Measurements from ENCODE around the gene C1orf74. TPM values are rescaled to one million over a fixed set of nuclear protein-coding genes. Genes with fewer than 3 reads are reported as not detected.

Gene C1orf74
- total RNA-seq, 1 experiment from 2014 or later: 4.9 TPM

GRCh38 chr1:209746451-209747165, 37.8 kb downstream of the C1orf74 start:
- TF ChIP-seq, protein P1, sequence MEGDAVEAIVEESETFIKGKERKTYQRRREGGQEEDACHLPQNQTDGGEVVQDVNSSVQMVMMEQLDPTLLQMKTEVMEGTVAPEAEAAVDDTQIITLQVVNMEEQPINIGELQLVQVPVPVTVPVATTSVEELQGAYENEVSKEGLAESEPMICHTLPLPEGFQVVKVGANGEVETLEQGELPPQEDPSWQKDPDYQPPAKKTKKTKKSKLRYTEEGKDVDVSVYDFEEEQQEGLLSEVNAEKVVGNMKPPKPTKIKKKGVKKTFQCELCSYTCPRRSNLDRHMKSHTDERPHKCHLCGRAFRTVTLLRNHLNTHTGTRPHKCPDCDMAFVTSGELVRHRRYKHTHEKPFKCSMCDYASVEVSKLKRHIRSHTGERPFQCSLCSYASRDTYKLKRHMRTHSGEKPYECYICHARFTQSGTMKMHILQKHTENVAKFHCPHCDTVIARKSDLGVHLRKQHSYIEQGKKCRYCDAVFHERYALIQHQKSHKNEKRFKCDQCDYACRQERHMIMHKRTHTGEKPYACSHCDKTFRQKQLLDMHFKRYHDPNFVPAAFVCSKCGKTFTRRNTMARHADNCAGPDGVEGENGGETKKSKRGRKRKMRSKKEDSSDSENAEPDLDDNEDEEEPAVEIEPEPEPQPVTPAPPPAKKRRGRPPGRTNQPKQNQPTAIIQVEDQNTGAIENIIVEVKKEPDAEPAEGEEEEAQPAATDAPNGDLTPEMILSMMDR (IDR thresholded peaks at IDR 0.05; ENCODE audit: unreplicated experiment): no peak
- intact Hi-C loops (cut with micrococcal nuclease; ENCODE audit: unreplicated experiment): loop anchor here (1.0 to 5.0 kb wide), 7 partner anchors 34 to 177 kb away; partner anchors contain the start of genes LAMB3 and UTP25
- no peak overlapping the region for H3K4me3 Mint-ChIP-seq (ENCODE audit: low read depth, unreplicated experiment)
- BruUV-seq (replicated peaks): no TSS peak
- no peak for DNase-seq
- H3K36me3 Mint-ChIP-seq (ENCODE audit: insufficient read depth, unreplicated experiment): no peaks in the 10 kb centered on the region
- H3K9me3 Mint-ChIP-seq (ENCODE audit: low read depth, unreplicated experiment): no peaks in the 10 kb centered on the region
- CTCF ChIA-PET: interaction anchor here (0.9 kb wide), 1 partner anchor 177 kb away, joined by 3 read pairs; no protein-coding TSS in a partner anchor
- peaks cover 27% of the 10 kb centered on the region for H3K4me1 Mint-ChIP-seq (ENCODE audit: low read depth, unreplicated experiment)
- no peak overlapping the region for H3K27ac Mint-ChIP-seq (ENCODE audit: unreplicated experiment)
- H3K27me3 Mint-ChIP-seq (ENCODE audit: unreplicated experiment): no peaks in the 10 kb centered on the region

DNA sequence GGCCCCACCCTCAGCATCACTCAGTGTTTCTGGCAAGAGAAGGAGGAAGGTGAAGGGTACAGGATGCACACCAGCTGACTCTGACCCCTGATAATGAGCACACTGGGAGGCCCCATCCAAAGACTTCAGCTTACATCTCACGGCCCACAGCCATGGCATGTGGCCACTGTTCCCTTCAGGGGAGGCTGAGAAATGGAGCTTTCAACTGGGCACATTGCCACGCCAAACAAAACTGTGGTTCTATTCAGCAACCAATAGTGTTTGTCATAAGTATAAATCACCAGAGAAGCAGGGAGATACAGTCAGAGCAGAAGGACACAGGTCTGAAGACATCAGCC, 41.2 kb downstream of the C1orf74 start:
- DNase-seq: no peak
- H3K27me3 Mint-ChIP-seq (ENCODE audit: unreplicated experiment): no peaks in the 10 kb centered on the region
- H3K36me3 Mint-ChIP-seq (ENCODE audit: insufficient read depth, unreplicated experiment): no peaks in the 10 kb centered on the region
- no peaks in the 10 kb centered on the region for H3K9me3 Mint-ChIP-seq (ENCODE audit: low read depth, unreplicated experiment)
- intact Hi-C loops (cut with micrococcal nuclease; ENCODE audit: unreplicated experiment): no loop called here
- TF ChIP-seq, protein P1 (IDR thresholded peaks at IDR 0.05; ENCODE audit: unreplicated experiment): no peak
- H3K4me3 Mint-ChIP-seq (ENCODE audit: low read depth, unreplicated experiment): no peak overlapping the region
- H3K4me1 Mint-ChIP-seq (ENCODE audit: low read depth, unreplicated experiment): peaks cover 26% of the 10 kb centered on the region
- BruUV-seq (replicated peaks): no TSS peak
- CTCF ChIA-PET: interaction anchor here (0.6 kb wide), 1 partner anchor 1871 kb away, joined by 3 read pairs; no protein-coding TSS in a partner anchor
- H3K27ac Mint-ChIP-seq (ENCODE audit: unreplicated experiment): no peak overlapping the region

DNA sequence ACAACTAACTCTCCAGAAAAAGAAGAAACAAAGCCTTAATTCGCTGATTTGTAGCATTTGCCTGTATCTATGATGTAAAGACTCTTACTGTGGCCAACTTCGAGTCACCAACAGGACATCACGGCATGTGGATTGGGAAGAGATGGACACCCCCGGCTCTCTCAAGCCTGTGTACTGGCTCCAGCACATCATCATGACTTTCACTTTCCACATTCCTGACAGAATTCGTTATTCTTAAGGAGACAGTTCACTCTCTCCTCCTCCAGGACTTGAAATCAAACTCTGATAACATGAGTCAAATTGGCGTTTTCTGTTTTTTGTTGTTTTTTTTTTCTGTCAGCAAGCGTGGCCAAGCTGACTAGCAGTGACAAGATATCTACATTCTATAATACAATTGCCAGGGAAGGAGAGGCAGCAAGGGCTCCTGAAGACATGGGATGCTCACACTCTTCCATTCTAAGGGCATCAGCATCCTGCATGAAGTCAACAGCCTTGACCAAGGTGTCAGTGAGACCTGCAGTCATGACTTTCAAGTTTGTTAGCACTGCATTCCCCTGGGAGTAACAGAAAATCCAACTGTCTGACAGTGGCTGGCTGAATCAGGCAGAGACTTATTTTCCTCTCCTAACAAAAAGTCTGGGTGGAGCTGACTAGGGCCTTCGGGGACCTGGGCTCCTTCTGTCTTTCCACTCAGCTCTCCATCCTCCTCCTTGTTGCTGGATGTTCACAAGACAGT, 41.8 kb downstream of the C1orf74 start:
- DNase-seq: no peak

GRCh38 chr1:209741889-209742288, 42.5 kb downstream of the C1orf74 start:
- intact Hi-C loops (cut with micrococcal nuclease; ENCODE audit: unreplicated experiment): no loop called here
- Mint-ChIP-seq H3K36me3 (ENCODE audit: insufficient read depth, unreplicated experiment) (no peaks in the 10 kb centered on the region), H3K4me3 (ENCODE audit: low read depth, unreplicated experiment) (no peak overlapping the region), H3K27ac (ENCODE audit: unreplicated experiment) (no peak overlapping the region), H3K9me3 (ENCODE audit: low read depth, unreplicated experiment) (peaks cover 2% of the 10 kb centered on the region), H3K4me1 (ENCODE audit: low read depth, unreplicated experiment) (peaks cover 35% of the 10 kb centered on the region), H3K27me3 (ENCODE audit: unreplicated experiment) (no peaks in the 10 kb centered on the region)
- DNase-seq: no peak
- TF ChIP-seq, protein P1 (IDR thresholded peaks at IDR 0.05; ENCODE audit: unreplicated experiment): no peak
- CTCF ChIA-PET: interaction anchor here (1.5 kb wide), 1 partner anchor 172 kb away, joined by 3 read pairs; no protein-coding TSS in a partner anchor
- no TSS peak for BruUV-seq (replicated peaks)

More for the DNA sequence above, 41.8 kb downstream of the C1orf74 start:
- CTCF ChIA-PET: interaction anchor here (0.6 to 1.5 kb wide), 2 partner anchors 173 to 1871 kb away, joined by 3 read pairs; no protein-coding TSS in a partner anchor
- Mint-ChIP-seq H3K4me3 (ENCODE audit: low read depth, unreplicated experiment) (no peak overlapping the region), H3K27ac (ENCODE audit: unreplicated experiment) (no peak overlapping the region), H3K9me3 (ENCODE audit: low read depth, unreplicated experiment) (no peaks in the 10 kb centered on the region), H3K36me3 (ENCODE audit: insufficient read depth, unreplicated experiment) (no peaks in the 10 kb centered on the region), H3K4me1 (ENCODE audit: low read depth, unreplicated experiment) (peaks cover 28% of the 10 kb centered on the region), H3K27me3 (ENCODE audit: unreplicated experiment) (no peaks in the 10 kb centered on the region)
- TF ChIP-seq, protein P1 (IDR thresholded peaks at IDR 0.05; ENCODE audit: unreplicated experiment): no peak
- no TSS peak for BruUV-seq (replicated peaks)
- intact Hi-C loops (cut with micrococcal nuclease; ENCODE audit: unreplicated experiment): no loop called here

All from Calu3 (cell line).